ENCODE results near the gene APBA2.

Gene APBA2

GRCh38 chr15:29128671-29129070 lies 242.9 kb downstream of the APBA2 start:
- DNase-seq: no peak

DNA sequence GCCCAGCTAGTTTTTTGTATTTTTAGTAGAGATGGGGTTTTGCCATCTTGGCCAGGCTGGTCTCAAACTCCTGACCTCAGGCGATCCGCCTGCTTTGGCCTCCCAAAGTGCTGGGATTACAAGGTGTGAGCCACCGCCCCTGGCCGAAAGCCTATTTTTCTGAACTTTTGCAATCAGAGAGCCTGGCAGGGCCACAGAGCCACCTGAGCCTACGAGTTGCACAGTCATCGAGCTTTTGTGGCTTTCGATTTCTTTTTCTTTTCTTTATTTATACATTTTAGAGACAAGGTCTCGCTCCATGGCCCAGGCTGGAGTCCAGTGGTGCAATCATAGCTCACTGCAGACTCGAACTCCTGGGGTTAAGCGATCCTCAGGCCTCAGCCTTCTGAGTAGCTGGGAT lies 243.4 kb downstream of the APBA2 start:
- DNase-seq: no peak

DNA sequence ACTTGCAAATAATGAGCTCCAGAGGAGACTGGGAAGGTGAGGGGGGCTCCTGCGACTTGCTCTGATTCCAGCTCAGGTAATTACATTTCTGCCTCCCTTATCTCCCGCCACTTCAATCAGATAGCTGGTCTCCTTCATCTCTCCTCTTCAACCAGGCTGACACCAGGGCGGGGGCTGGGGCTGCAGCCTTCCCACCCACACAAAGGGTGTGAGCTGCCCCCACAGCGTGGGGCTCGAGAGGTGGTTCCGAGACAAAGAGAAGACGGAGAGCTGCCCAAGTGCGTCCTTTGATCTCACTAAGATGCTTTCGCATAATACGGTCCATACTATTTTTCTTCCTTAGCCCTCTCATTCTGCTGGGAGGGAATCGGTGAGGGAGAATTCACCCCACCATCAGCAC lies 244.2 kb downstream of the APBA2 start:
- DNase-seq: no peak

DNA sequence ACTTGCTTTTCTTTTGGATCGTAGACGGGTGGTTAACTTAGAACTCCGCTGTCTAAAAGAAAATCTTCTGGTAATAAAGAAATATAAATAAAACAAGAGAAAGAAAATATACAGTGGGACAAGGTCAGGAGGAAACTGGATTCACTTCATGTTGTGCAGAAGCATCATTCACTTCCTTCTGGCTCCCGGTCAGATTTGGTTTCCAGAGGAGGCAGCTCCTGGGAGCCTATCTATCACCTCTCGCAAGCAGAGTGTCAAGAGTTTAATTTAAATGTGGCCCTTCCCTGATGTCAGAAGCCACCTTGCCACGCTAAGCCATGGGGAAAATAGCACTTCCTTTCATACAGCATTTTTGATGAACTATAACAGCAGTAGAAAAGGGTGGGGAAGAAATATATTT lies 244.7 kb downstream of the APBA2 start:
- no peak for DNase-seq

GRCh38 chr15:29130951-29131839 lies 245.4 kb downstream of the APBA2 start:
- no peak for DNase-seq

DNA sequence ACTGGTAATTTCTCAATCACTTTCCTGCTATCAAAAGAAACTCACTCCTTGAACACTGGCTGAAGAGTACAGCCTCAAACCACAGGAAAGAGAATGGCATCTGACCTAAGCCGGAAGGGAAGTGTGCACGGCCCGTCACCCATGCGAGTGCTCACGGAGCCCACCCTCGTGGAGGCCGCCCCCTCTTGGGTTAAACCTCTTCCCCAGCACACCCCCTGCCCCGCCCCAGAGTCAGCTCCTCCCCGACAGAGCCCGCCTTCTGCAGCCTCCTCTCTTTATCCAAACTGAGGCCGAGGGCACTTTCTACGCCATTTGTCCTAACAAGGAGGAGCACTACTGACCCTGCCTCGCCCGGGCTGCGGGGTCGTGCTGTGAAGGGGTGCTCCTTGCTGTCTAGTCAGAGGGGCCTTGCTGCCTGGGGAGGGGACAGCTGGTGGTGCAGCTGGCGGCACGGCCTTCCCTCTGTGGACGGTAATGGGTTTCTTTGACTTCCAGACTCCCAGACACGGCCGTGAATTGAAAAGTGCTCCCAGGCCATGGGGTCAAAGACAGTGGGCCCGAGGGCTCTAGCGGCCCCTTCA lies 246.2 kb downstream of the APBA2 start:
- DNase-seq: no peak

GRCh38 chr15:29132735-29133181 lies 247.0 kb downstream of the APBA2 start:
- no peak for DNase-seq

GRCh38 chr15:29133321-29133720 lies 247.5 kb downstream of the APBA2 start:
- no peak for DNase-seq

DNA sequence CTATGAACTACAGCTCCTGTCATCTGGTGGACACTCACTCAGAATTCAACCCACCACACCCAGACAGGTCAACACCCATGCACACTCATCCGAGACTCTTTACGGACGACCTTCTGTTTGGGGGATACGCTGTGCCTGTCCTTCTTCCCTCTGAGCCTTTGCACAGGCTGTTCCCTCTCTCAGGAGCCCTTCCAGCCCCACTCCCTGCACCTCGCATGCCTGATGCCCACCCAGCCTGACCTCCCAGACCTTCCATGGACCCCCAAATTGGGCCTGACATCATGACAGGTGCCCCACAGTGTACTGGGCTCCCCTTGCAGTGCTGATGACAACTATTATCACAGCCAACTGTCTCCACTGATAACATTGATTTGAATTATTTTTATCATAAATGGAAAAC lies 248.0 kb downstream of the APBA2 start:
- no peak for DNase-seq

- no peak for DNase-seq
Measured at GRCh38 chr15:29134239-29134638, 248.5 kb downstream of the APBA2 start.

DNA sequence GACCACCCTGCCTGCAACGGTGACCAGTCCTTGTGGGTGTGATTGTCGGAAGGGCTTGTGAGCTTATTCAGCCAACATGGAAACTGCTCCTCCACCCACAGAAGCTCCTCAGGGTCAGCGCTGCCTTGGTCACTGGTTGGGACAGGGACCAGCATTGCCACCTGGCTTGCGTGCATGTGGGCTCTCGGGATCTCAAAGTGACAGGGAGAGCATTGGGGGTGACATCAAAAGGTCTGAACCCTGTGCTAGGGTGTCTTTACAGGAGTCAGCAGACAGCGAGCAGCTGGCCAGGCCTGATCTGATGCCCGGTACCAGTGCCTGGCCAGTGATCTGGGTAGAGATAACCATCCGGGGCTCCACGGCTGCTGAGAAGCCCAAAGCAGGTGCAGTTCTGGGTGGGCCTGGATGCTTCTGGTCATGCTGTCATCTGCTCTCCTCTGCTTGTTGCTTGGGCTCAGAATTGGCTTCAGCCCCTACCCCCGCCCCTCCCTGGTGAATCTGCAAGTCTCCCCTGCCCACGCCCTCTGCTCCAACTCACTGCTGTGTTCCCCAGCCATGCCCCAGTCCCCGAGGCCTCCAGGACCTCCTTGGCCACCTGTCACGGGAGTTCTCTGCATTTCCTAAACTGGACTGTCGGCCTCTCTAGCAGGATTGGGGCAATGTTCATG lies 249.0 kb downstream of the APBA2 start:
- no peak for DNase-seq

GRCh38 chr15:29135309-29135657 lies 249.5 kb downstream of the APBA2 start:
- DNase-seq: no peak

DNA sequence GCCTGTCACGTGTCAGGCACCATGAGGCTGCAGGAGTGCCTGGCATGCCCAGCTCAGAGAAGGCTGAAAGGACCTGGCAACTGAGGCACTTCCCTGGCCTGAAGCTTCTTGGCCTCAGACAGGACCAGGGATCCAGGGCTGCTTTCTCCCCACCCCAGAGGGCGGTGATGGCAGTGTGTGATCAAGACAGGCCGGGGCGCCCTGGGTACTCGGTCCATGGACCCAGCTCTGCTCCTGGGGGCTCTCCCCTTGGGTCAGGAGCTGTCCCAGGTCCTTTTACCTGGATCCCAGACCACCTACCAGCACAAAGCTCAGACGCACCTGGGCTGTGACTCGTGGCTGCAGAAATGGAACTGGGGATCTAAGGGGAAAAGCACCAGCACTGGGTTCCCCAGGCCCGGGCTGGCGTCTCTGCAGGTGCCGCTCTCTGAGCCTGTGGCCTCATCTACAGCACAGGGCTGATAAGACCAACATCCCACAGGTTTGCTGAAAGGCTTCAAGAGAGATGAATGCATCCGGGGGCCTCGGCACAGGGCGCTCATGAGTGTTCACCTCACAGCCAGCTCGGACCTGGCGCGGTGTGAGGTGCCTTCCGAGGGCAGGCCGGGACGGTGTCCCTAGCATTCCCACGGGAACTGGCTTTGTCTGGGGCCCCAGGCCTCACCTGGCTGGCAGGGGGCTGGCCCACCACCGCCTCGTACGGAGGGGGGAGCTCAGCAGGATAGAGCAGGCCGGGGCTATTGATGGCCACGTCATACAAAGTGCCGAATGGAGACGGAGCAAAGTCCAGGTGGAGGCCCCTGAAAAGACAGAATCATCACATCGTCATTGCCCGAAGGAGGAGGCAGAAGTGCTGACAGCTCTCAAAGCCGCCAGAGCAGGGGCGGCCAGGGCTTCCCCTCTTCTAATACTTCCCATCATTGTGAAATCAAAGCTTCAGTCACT lies 250.2 kb downstream of the APBA2 start:
- no peak for DNase-seq

- no peak for DNase-seq
Measured at GRCh38 chr15:29138260-29138659, 252.5 kb downstream of the APBA2 start.

GRCh38 chr15:29139072-29139471 lies 253.3 kb downstream of the APBA2 start:
- DNase-seq: no peak

DNA sequence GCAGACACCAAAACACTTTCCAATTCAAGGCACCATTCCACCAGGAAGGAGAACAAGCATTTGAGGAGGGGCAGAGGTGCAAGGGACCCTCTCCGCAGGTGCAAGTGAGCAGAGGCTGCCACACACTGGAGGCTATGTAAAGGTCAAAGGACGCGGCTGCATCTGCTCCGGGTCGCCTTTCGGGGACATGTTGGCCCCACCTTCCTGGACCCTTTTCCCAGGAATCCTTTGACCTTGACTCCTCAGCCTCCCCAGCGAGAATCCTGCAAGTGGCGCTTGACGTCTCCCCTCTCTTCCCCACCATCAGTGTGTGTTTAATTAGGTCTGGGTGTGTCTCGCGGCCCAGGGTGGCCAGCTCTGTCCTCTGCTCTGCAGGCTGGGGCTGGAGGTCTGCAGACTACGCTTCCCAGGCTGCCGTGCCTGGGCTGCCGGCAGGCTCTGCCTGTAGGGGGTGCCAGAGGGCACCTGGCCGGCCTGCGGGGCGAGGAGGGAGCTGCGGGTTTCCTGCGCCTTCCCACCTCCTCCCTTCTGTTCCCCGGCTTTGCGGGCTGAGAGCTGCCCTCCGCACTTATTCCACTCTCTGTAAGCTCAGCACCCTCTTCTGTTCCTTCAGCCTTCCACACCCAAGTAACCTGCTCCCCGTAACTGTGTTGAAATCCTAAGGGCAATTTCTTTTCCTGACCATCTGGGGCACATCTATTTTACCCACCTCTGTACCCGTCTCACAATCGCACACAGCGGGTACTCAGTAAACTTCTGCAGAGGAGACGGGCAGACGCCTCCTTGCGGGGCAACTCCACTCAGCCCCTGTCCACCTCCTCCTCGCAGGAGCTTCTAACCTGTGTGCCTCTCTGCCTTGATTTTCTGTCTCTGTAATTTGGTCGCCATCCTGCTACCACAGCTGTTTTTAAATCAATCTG lies 254.0 kb downstream of the APBA2 start:
- peak; percentile 47 for DNase-seq

DNA sequence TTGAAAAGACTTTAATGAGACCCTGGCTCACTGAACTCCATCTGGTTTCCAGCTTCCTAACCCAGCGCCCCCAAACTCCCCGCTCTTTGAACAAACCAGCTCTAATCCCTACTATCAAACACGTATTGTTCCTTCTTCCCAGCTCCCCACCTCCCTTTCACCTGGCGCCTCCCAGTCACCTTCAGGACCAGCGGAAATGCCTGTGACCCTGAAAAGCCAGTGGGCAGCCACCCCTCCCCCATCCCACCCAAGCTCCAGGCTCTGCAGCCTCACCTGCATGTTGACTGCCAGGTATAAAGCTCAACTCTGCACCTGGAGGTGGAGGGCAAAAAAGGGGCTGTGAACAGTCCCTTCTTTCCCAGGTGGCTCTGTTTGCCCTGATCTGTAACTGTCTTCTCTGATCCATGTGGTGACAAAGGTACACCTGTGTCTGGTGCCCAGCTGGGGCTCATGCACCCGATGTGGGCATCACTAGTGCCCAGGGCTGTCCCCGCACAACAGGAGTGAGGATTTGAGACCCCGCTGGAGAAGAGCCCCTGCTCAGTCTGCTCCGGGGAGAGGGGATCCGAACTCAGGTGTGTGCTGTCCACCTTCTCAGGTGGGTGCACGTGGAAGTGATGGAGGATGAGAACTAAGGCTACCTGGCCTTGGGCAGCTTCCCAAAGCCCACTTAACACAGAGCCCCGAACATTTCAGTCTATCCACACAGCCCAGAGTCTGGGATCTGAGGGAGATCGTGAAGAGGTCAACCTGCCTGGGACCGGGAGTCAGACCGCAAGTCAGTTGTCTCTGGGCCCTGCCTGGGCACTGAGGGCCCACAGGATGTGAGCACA lies 254.9 kb downstream of the APBA2 start:
- no peak for DNase-seq

- no peak for DNase-seq
Measured at GRCh38 chr15:29141308-29142128, 255.7 kb downstream of the APBA2 start.

- no peak for DNase-seq
Measured at GRCh38 chr15:29142129-29142747, 256.5 kb downstream of the APBA2 start.
